ENCODE data around the gene LRRC1. TPM values are rescaled to one million over a fixed set of nuclear protein-coding genes. Genes with fewer than 3 reads are reported as not detected.

Gene LRRC1
- total and polyA plus RNA-seq, 2 of the 13 experiments (the other 11 are each of a cell fraction or from before 2014, with no cell fraction given), result 15.6 to 27.7 TPM

GRCh38 chr6:53795702-53796450, 1.1 kb downstream of the LRRC1 start (continued):
- TF ChIP-seq KIAA2018 (CRISPR knock-in tag; IDR thresholded peaks at IDR 0.05; ENCODE audit: borderline replicate concordance) (no peak), ZNF580 (CRISPR knock-in tag; IDR thresholded peaks at IDR 0.05; ENCODE audit: borderline replicate concordance, low read depth) (peak; percentile 46; the same call in 1 of the 2 replicates), NKX3-1 (CRISPR knock-in tag; IDR thresholded peaks at IDR 0.05) (0 out of 2 replicates have a peak, but pooled peaks have one; percentile 23), ZNF230 (CRISPR knock-in tag; IDR thresholded peaks at IDR 0.05) (no peak; the same call in none of the 2 replicates), SAFB2 (CRISPR knock-in tag; IDR thresholded peaks at IDR 0.05; ENCODE audit: borderline replicate concordance, low read depth) (no peak), MAF1 (CRISPR knock-in tag; IDR thresholded peaks at IDR 0.05; ENCODE audit: borderline replicate concordance) (no peak), ZNF30 (CRISPR knock-in tag; IDR thresholded peaks at IDR 0.05) (no peak), NFKB2 (CRISPR knock-in tag; IDR thresholded peaks at IDR 0.05; ENCODE audit: borderline replicate concordance) (peak; percentile 82), JUND (CRISPR knock-in tag; IDR thresholded peaks at IDR 0.05) (no peak), ZXDC (CRISPR knock-in tag; IDR thresholded peaks at IDR 0.05) (0 out of 2 replicates have a peak, but pooled peaks have one; percentile 37), CHD4 (IDR thresholded peaks at IDR 0.05; ENCODE audit: borderline replicate concordance, low read length) (no peak)
- TF ChIP-seq, protein P1, sequence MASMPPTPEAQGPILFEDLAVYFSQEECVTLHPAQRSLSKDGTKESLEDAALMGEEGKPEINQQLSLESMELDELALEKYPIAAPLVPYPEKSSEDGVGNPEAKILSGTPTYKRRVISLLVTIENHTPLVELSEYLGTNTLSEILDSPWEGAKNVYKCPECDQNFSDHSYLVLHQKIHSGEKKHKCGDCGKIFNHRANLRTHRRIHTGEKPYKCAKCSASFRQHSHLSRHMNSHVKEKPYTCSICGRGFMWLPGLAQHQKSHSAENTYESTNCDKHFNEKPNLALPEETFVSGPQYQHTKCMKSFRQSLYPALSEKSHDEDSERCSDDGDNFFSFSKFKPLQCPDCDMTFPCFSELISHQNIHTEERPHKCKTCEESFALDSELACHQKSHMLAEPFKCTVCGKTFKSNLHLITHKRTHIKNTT (CRISPR knock-in tag; IDR thresholded peaks at IDR 0.05), result 0 out of 2 replicates have a peak, but pooled peaks have one; percentile 75
- TF ChIP-seq, protein P2, sequence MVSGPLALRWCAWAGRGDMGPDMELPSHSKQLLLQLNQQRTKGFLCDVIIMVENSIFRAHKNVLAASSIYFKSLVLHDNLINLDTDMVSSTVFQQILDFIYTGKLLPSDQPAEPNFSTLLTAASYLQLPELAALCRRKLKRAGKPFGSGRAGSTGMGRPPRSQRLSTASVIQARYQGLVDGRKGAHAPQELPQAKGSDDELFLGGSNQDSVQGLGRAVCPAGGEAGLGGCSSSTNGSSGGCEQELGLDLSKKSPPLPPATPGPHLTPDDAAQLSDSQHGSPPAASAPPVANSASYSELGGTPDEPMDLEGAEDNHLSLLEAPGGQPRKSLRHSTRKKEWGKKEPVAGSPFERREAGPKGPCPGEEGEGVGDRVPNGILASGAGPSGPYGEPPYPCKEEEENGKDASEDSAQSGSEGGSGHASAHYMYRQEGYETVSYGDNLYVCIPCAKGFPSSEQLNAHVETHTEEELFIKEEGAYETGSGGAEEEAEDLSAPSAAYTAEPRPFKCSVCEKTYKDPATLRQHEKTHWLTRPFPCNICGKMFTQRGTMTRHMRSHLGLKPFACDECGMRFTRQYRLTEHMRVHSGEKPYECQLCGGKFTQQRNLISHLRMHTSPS (CRISPR knock-in tag; IDR thresholded peaks at IDR 0.05; ENCODE audit: low read depth), result peak; percentile 35; the same call in 1 of the 2 replicates

Data from HepG2 (cell line).